Measurements from ENCODE around the gene KIR2DL4.
"Not testable (repeated sequence)": the region's sequence is repeated elsewhere in the genome, so short reads cannot be mapped to it uniquely, and the experiment has no call there.

KIR2DL4 gene

GRCh38 chr19:54805665-54806515 lies 2.5 kb downstream of the KIR2DL4 start:
- no peak for DNase-seq

GRCh38 chr19:54806516-54806838 lies 3.1 kb downstream of the KIR2DL4 start:
- DNase-seq: no peak

- DNase-seq: not testable (repeated sequence)
Measured at GRCh38 chr19:54814571-54814970, 11.2 kb downstream of the KIR2DL4 start.

- not testable (repeated sequence) for DNase-seq
Measured at GRCh38 chr19:54816251-54816650, 12.8 kb downstream of the KIR2DL4 start, which contains the start of gene KIR3DL1. TSS of gene KIR3DL1 (plus strand) at chr19:54816468.

- no peak for DNase-seq
Measured at GRCh38 chr19:54817670-54818536, 14.5 kb downstream of the KIR2DL4 start.

GRCh38 chr19:54824416-54824815 lies 21.0 kb downstream of the KIR2DL4 start:
- DNase-seq: not testable (repeated sequence)

- not testable (repeated sequence) for DNase-seq
Measured at GRCh38 chr19:54825326-54825725, 21.9 kb downstream of the KIR2DL4 start.

- DNase-seq: not testable (repeated sequence)
Measured at GRCh38 chr19:54828064-54828463, 24.7 kb downstream of the KIR2DL4 start.

- not testable (repeated sequence) for DNase-seq
Measured at GRCh38 chr19:54832496-54832895, 29.1 kb downstream of the KIR2DL4 start, which contains the start of gene KIR2DS4. TSS of gene KIR2DS4 (plus strand) at chr19:54832676.

GRCh38 chr19:54835126-54835525 lies 31.7 kb downstream of the KIR2DL4 start:
- not testable (repeated sequence) for DNase-seq

- DNase-seq: not testable (repeated sequence)
Measured at GRCh38 chr19:54837522-54837921, 34.1 kb downstream of the KIR2DL4 start.

GRCh38 chr19:54843171-54843570 lies 39.8 kb downstream of the KIR2DL4 start:
- DNase-seq: not testable (repeated sequence)

GRCh38 chr19:54850061-54850640 lies 46.7 kb downstream of the KIR2DL4 start, which contains the start of gene KIR3DL2:
TSS of gene KIR3DL2 (plus strand) at chr19:54850443. CDS start at chr19:54850476, 33 bp downstream.
- not testable (repeated sequence) for DNase-seq

GRCh38 chr19:54850930-54851329 lies 47.5 kb downstream of the KIR2DL4 start:
- DNase-seq: no peak

GRCh38 chr19:54851353-54851752 lies 47.9 kb downstream of the KIR2DL4 start:
- DNase-seq: no peak

- DNase-seq: not testable (repeated sequence)
Measured at GRCh38 chr19:54855241-54855640, 51.8 kb downstream of the KIR2DL4 start.

GRCh38 chr19:54858476-54858875 lies 55.1 kb downstream of the KIR2DL4 start:
- DNase-seq: not testable (repeated sequence)

- DNase-seq: not testable (repeated sequence)
Measured at GRCh38 chr19:54859421-54859820, 56.0 kb downstream of the KIR2DL4 start.

GRCh38 chr19:54863459-54863858 lies 60.0 kb downstream of the KIR2DL4 start:
- not testable (repeated sequence) for DNase-seq

Data from GF-D8 (cell line).